Esophagus squamous epithelium (tissue), 5 donors: ENCODE results near the gene TNS1. TPM values are rescaled to one million over a fixed set of nuclear protein-coding genes. Genes with fewer than 3 reads are reported as not detected.

ENCODE experiments used
- DNase-seq: peaks from one replicate; lab custom pipeline; 2025; lab: John Stamatoyannopoulos, UW
- H3K27ac ChIP-seq, 4 donors: fragments of 200-600 bp; sonication (generic); one replicate each; pipeline ENCODE4 v1.5.1; 2016 to 2019; ENCODE audit warnings: mild to moderate bottlenecking in 1 of 4
- H3K27me3 ChIP-seq, 4 donors: fragments of 200-600 bp; sonication (generic); 1 replicate in 3 of 4; 2 replicates in 1 of 4; pipeline versions ENCODE4 v1.5.1 to v1.6.0; 2017 to 2021; ENCODE audit warnings: antibody characterized with exemption in 1 of 4
- H3K36me3 ChIP-seq, 3 donors: fragments of 200-600 bp; sonication (generic); one replicate each; pipeline ENCODE4 v1.5.1; 2016 to 2019
- H3K4me1 ChIP-seq, 3 donors: fragments of 200-600 bp; sonication (generic); one replicate each; pipeline ENCODE4 v1.5.1; 2017 to 2019
- H3K4me3 ChIP-seq, 4 donors: fragments of 200-600 bp; sonication (generic); 1 replicate in 3 of 4; 2 replicates in 1 of 4; pipeline ENCODE4 v1.5.1; 2016 to 2019; ENCODE audit warnings: mild to moderate bottlenecking in 2 of 4, moderate library complexity in 1 of 4
- H3K9me3 ChIP-seq, 3 donors: fragments of 200-600 bp; sonication (generic); one replicate each; pipeline ENCODE4 v1.5.1; 2016 to 2019
- POLR2A ChIP-seq, 4 donors: fragments of 450-650 bp; IDR thresholded peaks; one replicate each; pipeline ENCODE4 v1.6.1; 2017; ENCODE audit warnings: antibody characterized with exemption in 4 of 4, mild to moderate bottlenecking in 4 of 4, moderate library complexity in 3 of 4
- WGBS, 2 donors: methylation state at CpG; one replicate each; pipeline ENCODE4 v1.1.5; 2018; 5-methylcytosine and 5-hydroxymethylcytosine counted together
- intact Hi-C: fragments of 100-400 bp; cut with DNase I; formaldehyde crosslinking; loops from one replicate; pipeline ENCODE4 v1.15.0; 2022
- total RNA-seq, 4 donors: library from RNA; depleted of rRNA; stranded (reverse); fragments of >200 nt; gene quantifications; one replicate each; pipeline ENCODE4 v1.1.0, GENCODE V29; 2016
- TF ChIP-seq, protein P1 (sequence below), 6 experiments: fragments of 450-650 bp in 4 of 6; fragments of 200-600 bp in 2 of 6; sonication (generic) in 2 of 6; IDR thresholded peaks; one replicate each; pipeline ENCODE4 v1.5.1; 2016 to 2019; ENCODE audit warnings: antibody characterized with exemption in 6 of 6, mild to moderate bottlenecking in 4 of 6, moderate library complexity in 4 of 6
- donor health status: DM: yes; HTN: yes; CAD: no.

Gene TNS1
- total RNA-seq, 4 donors from 2014 or later = 34.7 to 201 (median 59.2) TPM

DNA sequence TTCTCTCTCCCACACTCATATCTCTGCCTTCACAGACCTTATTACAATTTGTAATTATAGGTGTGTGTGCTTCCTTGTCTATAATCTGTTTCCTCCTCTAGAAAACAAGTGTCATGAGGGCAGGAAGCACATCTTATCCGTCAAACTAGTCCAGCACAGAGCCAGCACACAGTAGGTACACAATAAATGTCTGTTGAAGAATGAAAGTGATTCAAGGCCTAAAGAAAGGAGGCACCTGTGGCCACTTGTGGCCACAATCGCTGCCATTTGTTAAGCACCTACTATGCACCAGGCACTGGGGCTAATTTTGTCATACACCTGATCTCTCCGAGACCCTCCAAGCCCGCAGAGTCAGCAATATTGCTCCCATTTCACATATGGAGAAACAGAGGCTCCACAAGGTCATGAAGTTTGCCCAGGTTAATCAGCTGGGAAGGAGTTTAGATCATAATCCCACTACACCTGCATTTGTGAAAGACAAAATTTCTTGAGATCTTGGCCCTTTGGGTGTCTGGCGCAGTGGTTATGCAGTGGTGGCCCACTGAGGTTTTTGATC is 78.4 kb downstream of the TNS1 start:
- H3K9me3 ChIP-seq = no peaks in the 10 kb centered on the region
- no peak overlapping the region for H3K4me3 ChIP-seq
- H3K27ac ChIP-seq = peak overlapping the region; percentile 68 to 95 (median 92)
- TF ChIP-seq, protein P1, sequence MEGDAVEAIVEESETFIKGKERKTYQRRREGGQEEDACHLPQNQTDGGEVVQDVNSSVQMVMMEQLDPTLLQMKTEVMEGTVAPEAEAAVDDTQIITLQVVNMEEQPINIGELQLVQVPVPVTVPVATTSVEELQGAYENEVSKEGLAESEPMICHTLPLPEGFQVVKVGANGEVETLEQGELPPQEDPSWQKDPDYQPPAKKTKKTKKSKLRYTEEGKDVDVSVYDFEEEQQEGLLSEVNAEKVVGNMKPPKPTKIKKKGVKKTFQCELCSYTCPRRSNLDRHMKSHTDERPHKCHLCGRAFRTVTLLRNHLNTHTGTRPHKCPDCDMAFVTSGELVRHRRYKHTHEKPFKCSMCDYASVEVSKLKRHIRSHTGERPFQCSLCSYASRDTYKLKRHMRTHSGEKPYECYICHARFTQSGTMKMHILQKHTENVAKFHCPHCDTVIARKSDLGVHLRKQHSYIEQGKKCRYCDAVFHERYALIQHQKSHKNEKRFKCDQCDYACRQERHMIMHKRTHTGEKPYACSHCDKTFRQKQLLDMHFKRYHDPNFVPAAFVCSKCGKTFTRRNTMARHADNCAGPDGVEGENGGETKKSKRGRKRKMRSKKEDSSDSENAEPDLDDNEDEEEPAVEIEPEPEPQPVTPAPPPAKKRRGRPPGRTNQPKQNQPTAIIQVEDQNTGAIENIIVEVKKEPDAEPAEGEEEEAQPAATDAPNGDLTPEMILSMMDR (IDR thresholded peaks at IDR 0.05) = no peak
- TF ChIP-seq POLR2A (IDR thresholded peaks at IDR 0.05) = no peak
- peaks cover 0 to 1% (median 0%) of the 10 kb centered on the region in 3 donors for H3K36me3 ChIP-seq
- no peak for DNase-seq
- WGBS, 2 donors = 66 to 68% methylated on average over 5 of the region's 5 CpGs
- H3K27me3 ChIP-seq = no peaks in the 10 kb centered on the region
- peaks cover 64 to 100% (median 95%) of the 10 kb centered on the region in 3 donors for H3K4me1 ChIP-seq
- intact Hi-C loops = no loop called here

DNA sequence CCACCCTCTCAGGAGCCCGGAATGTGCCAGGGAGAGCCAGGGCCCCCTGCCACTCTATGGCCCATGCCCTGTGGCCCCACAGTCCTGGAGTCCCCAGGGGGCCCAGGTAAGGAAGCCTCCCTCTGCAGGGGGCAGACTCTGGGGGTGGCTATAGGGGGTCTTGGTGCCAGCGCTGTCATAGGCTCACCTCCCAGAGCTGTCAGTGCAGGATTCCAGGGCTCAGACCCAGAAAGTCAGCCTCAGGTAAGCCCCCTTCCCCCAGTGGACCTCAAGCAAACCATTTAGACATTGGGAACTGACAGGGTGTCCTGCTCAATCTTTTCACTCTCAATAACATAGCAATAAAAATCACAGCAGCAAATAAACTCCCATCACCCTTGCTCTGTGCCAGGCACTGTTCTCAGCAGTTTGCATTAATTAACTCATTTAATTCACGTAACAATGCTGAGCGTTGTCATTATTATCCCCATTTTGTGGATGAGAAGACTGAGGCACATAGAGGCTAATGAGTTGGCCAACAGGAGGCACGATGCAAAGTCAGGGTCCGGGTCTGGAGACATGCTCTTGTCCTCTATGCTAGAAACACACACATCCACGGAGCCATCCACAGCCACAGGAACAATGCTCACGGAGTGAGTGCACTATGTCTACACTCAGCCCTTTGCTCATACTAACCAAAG is 79.6 kb downstream of the TNS1 start:
- H3K4me1 ChIP-seq = peaks cover 63 to 100% (median 95%) of the 10 kb centered on the region in 3 donors
- H3K27me3 ChIP-seq = no peaks in the 10 kb centered on the region
- TF ChIP-seq, protein P1 (IDR thresholded peaks at IDR 0.05) = no peak
- no peak for TF ChIP-seq POLR2A (IDR thresholded peaks at IDR 0.05)
- WGBS, 2 donors = 73 to 81% methylated on average over 6 to 7 of the region's 8 CpGs
- peak overlapping the region; percentile 68 to 95 (median 92) for H3K27ac ChIP-seq
- no peak for DNase-seq
- intact Hi-C loops = no loop called here
- H3K4me3 ChIP-seq = peak overlapping the region in 1 of 4 donors; percentile 41
- H3K36me3 ChIP-seq = peaks cover 0 to 9% (median 0%) of the 10 kb centered on the region in 3 donors
- no peaks in the 10 kb centered on the region for H3K9me3 ChIP-seq

- H3K9me3 ChIP-seq = no peaks in the 10 kb centered on the region
- H3K27me3 ChIP-seq = no peaks in the 10 kb centered on the region
- 39 to 41% methylated on average over 11 to 18 of the region's 19 CpGs for WGBS, 2 donors
- peak overlapping the region; percentile 68 to 95 (median 92) for H3K27ac ChIP-seq
- no peak for TF ChIP-seq POLR2A (IDR thresholded peaks at IDR 0.05)
- TF ChIP-seq, protein P1 (IDR thresholded peaks at IDR 0.05) = peak in 1 of 6 experiments; percentile 15
- intact Hi-C loops = no loop called here
- peaks cover 55 to 100% (median 95%) of the 10 kb centered on the region in 3 donors for H3K4me1 ChIP-seq
- no peak for DNase-seq
- H3K4me3 ChIP-seq = peak overlapping the region in 2 of 4 donors; percentile 2 to 41
- H3K36me3 ChIP-seq = peaks cover 0 to 9% (median 0%) of the 10 kb centered on the region in 3 donors
Measured at GRCh38 chr2:217922101-217923006, 80.4 kb downstream of the TNS1 start.

DNA sequence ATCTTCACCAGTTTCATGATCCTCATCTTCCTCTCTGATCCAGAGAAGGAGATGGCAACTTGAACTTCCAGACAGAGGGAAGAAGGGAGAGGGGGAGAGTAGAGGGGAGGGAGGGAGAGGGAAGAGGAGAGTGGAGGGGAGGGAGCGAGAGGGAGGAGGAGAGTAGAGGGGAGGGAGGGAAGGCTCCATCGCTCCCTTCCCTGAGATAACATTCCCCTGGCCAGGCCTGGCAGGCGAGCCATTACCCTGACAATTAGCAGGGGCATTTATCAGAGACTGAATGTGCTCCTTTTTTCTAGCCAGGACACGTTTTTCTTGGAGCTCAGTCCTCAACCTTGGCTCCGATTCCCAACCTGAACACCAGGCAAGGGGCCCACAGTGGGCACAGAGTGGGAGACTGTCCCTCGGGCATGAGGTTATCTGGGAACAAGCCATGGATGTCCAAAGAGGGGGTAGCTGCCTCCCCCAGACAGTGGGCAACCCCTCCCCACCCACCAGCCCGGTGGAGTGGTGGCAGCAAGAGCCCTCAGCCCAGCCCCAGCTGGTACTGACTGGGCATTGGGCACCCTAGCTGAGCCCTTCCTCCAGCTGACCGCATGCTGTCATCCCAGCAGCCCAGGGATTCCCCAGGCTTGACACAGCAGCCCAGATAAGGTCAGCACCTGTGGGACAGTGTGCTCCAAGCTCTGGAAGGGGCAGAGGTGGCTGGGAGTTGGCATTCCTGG is 81.8 kb downstream of the TNS1 start:
- no peaks in the 10 kb centered on the region for H3K27me3 ChIP-seq
- no peaks in the 10 kb centered on the region for H3K9me3 ChIP-seq
- no peak for TF ChIP-seq POLR2A (IDR thresholded peaks at IDR 0.05)
- TF ChIP-seq, protein P1 (IDR thresholded peaks at IDR 0.05) = no peak
- H3K4me1 ChIP-seq = peaks cover 46 to 100% (median 96%) of the 10 kb centered on the region in 3 donors
- peaks cover 0 to 13% (median 0%) of the 10 kb centered on the region in 3 donors for H3K36me3 ChIP-seq
- peak overlapping the region; percentile 68 to 95 (median 92) for H3K27ac ChIP-seq
- 33 to 37% methylated on average over 4 to 6 of the region's 8 CpGs for WGBS, 2 donors
- DNase-seq = no peak
- peak overlapping the region in 1 of 4 donors; percentile 17 for H3K4me3 ChIP-seq
- intact Hi-C loops = no loop called here
